SK-N-SH treated with all-trans-retinoic acid at 6 μM for 48 hours (cell line): ENCODE results near the gene BCHE.

Source experiments
- ATAC-seq: fragments of 200-7000 bp; cut with Tn5 transposase; 3 replicates; pipeline ENCODE4 v1.9.1; 2020; ENCODE audit warnings: mild to moderate bottlenecking, moderate library complexity
- ARNTL ChIP-seq: fragments of 450-650 bp; formaldehyde crosslinking; IDR thresholded peaks from 2 replicates; pipeline ENCODE4 v1.5.0; 2020; ENCODE audit warnings: low read depth, mild to moderate bottlenecking, moderate library complexity, borderline replicate concordance
- BACH2 ChIP-seq: fragments of 250-450 bp; sonication (Bioruptor Pico); IDR thresholded peaks from 2 replicates; pipeline ENCODE4 v1.9.0; 2021; ENCODE audit warnings: mild to moderate bottlenecking, borderline replicate concordance
- CREB5 ChIP-seq: fragments of 250-450 bp; sonication (Bioruptor Pico); IDR thresholded peaks from 2 replicates; pipeline ENCODE4 v1.5.1; 2020; ENCODE audit warnings: low read depth, mild to moderate bottlenecking, moderate library complexity
- CSDC2 ChIP-seq: fragments of 250-450 bp; sonication (Bioruptor Pico); IDR thresholded peaks from 2 replicates; pipeline ENCODE4 v1.5.0; 2020; ENCODE audit warnings: mild to moderate bottlenecking, moderate library complexity
- CSRNP3 ChIP-seq: fragments of 250-450 bp; sonication (Bioruptor Pico); IDR thresholded peaks from 2 replicates; pipeline ENCODE4 v1.5.1; 2021; ENCODE audit warnings: mild to moderate bottlenecking, moderate library complexity
- ESRRG ChIP-seq: fragments of 250-450 bp; sonication (Bioruptor Pico); IDR thresholded peaks from 2 replicates; pipeline ENCODE4 v1.6.1; 2021; ENCODE audit warnings: mild to moderate bottlenecking
- GLIS3 ChIP-seq: fragments of 250-450 bp; sonication (Bioruptor Pico); IDR thresholded peaks from 2 replicates; pipeline ENCODE4 v1.5.0; 2020; ENCODE audit warnings: mild to moderate bottlenecking, moderate library complexity
- ISL1 ChIP-seq: fragments of 250-450 bp; sonication (Bioruptor Pico); IDR thresholded peaks from 2 replicates; pipeline ENCODE4 v2.1.2; 2022; ENCODE audit warnings: mild to moderate bottlenecking, moderate library complexity
- OSR1 ChIP-seq: fragments of 250-450 bp; sonication (Bioruptor Pico); IDR thresholded peaks from 2 replicates; pipeline ENCODE4 v1.8.0; 2022; ENCODE audit warnings: moderate library complexity, mild to moderate bottlenecking, inconsistent platforms
- PATZ1 ChIP-seq: fragments of 250-450 bp; sonication (Bioruptor Pico); IDR thresholded peaks from 2 replicates; pipeline ENCODE4 v1.8.0; 2020; ENCODE audit warnings: mild to moderate bottlenecking, moderate library complexity, borderline replicate concordance
- POU6F1 ChIP-seq: fragments of 250-450 bp; sonication (Bioruptor Pico); IDR thresholded peaks from 2 replicates; pipeline ENCODE4 v1.8.0; 2021; ENCODE audit warnings: low read depth, mild to moderate bottlenecking, moderate library complexity, borderline replicate concordance
- PPARA ChIP-seq: fragments of 250-450 bp; sonication (Bioruptor Pico); IDR thresholded peaks from 2 replicates; pipeline ENCODE4 v1.5.0; 2020; ENCODE audit warnings: mild to moderate bottlenecking, borderline replicate concordance
- RARB ChIP-seq: fragments of 250-450 bp; sonication (Bioruptor Pico); IDR thresholded peaks from 2 replicates; pipeline ENCODE4 v1.8.0; 2021; ENCODE audit warnings: mild to moderate bottlenecking, moderate library complexity
- SNAI2 ChIP-seq: fragments of 250-450 bp; sonication (Bioruptor Pico); IDR thresholded peaks from 2 replicates; pipeline ENCODE4 v1.5.0; 2020; ENCODE audit warnings: mild to moderate bottlenecking, moderate library complexity
- TCF4 ChIP-seq: fragments of 250-450 bp; sonication (Bioruptor Pico); IDR thresholded peaks from 2 replicates; pipeline ENCODE4 v1.8.0; 2021; ENCODE audit warnings: mild to moderate bottlenecking, moderate library complexity, borderline replicate concordance
- TOX ChIP-seq: fragments of 250-450 bp; sonication (Bioruptor Pico); IDR thresholded peaks from 2 replicates; pipeline ENCODE4 v1.8.0; 2021; ENCODE audit warnings: mild to moderate bottlenecking, moderate library complexity, borderline replicate concordance
- TSHZ2 ChIP-seq: fragments of 250-450 bp; sonication (Bioruptor Pico); IDR thresholded peaks from 2 replicates; pipeline ENCODE4 v1.5.0; 2020; ENCODE audit warnings: mild to moderate bottlenecking, moderate library complexity
- ZC3H10 ChIP-seq: fragments of 250-450 bp; sonication (Bioruptor Pico); IDR thresholded peaks from 2 replicates; pipeline ENCODE4 v1.5.1; 2021; ENCODE audit warnings: mild to moderate bottlenecking, moderate library complexity
- ZFP3 ChIP-seq: fragments of 250-450 bp; sonication (Bioruptor Pico); IDR thresholded peaks from 2 replicates; pipeline ENCODE4 v1.5.0; 2020; ENCODE audit warnings: mild to moderate bottlenecking, moderate library complexity
- ZFP30 ChIP-seq: fragments of 450-650 bp; formaldehyde crosslinking; IDR thresholded peaks from 2 replicates; pipeline ENCODE4 v1.5.0; 2022; ENCODE audit warnings: mild to moderate bottlenecking, moderate library complexity
- ZNF565 ChIP-seq: fragments of 450-650 bp; formaldehyde crosslinking; conservative IDR thresholded peaks from 2 replicates; pipeline ENCODE4 v1.5.0; 2020; ENCODE audit warnings: low read depth, mild to moderate bottlenecking, moderate library complexity
- ZNF8 ChIP-seq: fragments of 450-650 bp; formaldehyde crosslinking; IDR thresholded peaks from 2 replicates; pipeline ENCODE4 v1.5.0; 2020; ENCODE audit warnings: mild to moderate bottlenecking, moderate library complexity

The BCHE gene

GRCh38 chr3:165744025-165744424 is 93.2 kb downstream of the BCHE start:
- ATAC-seq: no peak
- TF ChIP-seq SNAI2 (CRISPR knock-in tag): no peak
- no peak for TF ChIP-seq ISL1 (CRISPR knock-in tag)

- TF ChIP-seq CSDC2 (CRISPR knock-in tag) (no peak), ESRRG (no peak), PATZ1 (no peak), BACH2 (CRISPR knock-in tag) (no peak), ZNF565 (CRISPR knock-in tag) (no peak), ISL1 (CRISPR knock-in tag) (no peak), POU6F1 (CRISPR knock-in tag) (no peak), CREB5 (CRISPR knock-in tag) (no peak), CSRNP3 (no peak), ZNF8 (CRISPR knock-in tag) (no peak), OSR1 (CRISPR knock-in tag) (no peak), ZFP3 (CRISPR knock-in tag) (no peak), ZC3H10 (CRISPR knock-in tag) (no peak), SNAI2 (CRISPR knock-in tag) (no peak), TCF4 (CRISPR knock-in tag) (no peak), GLIS3 (CRISPR knock-in tag) (no peak), ZFP30 (CRISPR knock-in tag) (no peak), ARNTL (CRISPR knock-in tag) (no peak)
- ATAC-seq: no peak
Observed at GRCh38 chr3:165742351-165742750, 94.9 kb downstream of the BCHE start.

- TF ChIP-seq TCF4 (CRISPR knock-in tag): no peak
- no peak for TF ChIP-seq OSR1 (CRISPR knock-in tag)
- no peak for TF ChIP-seq ARNTL (CRISPR knock-in tag)
- TF ChIP-seq RARB (CRISPR knock-in tag): no peak
- TF ChIP-seq POU6F1 (CRISPR knock-in tag): no peak
- no peak for TF ChIP-seq TOX
- no peak for TF ChIP-seq GLIS3 (CRISPR knock-in tag)
- no peak for TF ChIP-seq ZC3H10 (CRISPR knock-in tag)
- TF ChIP-seq ESRRG: no peak
- no peak for TF ChIP-seq CSDC2 (CRISPR knock-in tag)
- TF ChIP-seq TSHZ2 (CRISPR knock-in tag): no peak
- no peak for TF ChIP-seq ISL1 (CRISPR knock-in tag)
- TF ChIP-seq PPARA (CRISPR knock-in tag): no peak
- TF ChIP-seq ZNF565 (CRISPR knock-in tag): no peak
- no peak for TF ChIP-seq CREB5 (CRISPR knock-in tag)
- TF ChIP-seq ZNF8 (CRISPR knock-in tag): no peak
- TF ChIP-seq ZFP3 (CRISPR knock-in tag): no peak
- TF ChIP-seq BACH2 (CRISPR knock-in tag): no peak
- no peak for TF ChIP-seq SNAI2 (CRISPR knock-in tag)
Observed at GRCh38 chr3:165729756-165730155, 107.5 kb downstream of the BCHE start.

More at GRCh38 chr3:165729756-165730155, 107.5 kb downstream of the BCHE start:
- ATAC-seq: no peak
